Measurements from ENCODE around the gene IGFBP7.

Gene IGFBP7

DNA sequence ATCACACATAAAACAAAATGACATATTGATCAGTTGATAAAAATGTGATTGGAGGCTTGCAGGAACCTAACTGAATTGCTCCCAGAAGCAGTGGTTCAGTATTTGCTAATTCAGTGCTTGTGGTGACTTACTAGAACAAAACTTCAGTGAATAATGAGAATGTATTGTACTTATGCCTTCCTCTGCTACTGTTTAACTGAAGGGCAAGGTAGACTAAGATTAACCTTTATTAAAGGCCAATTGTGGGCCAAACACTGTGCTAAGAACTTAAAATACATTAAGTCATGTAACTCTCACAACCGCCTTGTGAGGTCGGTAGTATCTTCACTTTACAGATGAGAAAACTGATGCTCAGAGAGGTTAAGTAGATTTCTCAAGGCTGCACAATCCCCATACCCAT is 14.9 kb downstream of the IGFBP7 start:
- no peak for DNase-seq (ENCODE audit: low read depth)

DNA sequence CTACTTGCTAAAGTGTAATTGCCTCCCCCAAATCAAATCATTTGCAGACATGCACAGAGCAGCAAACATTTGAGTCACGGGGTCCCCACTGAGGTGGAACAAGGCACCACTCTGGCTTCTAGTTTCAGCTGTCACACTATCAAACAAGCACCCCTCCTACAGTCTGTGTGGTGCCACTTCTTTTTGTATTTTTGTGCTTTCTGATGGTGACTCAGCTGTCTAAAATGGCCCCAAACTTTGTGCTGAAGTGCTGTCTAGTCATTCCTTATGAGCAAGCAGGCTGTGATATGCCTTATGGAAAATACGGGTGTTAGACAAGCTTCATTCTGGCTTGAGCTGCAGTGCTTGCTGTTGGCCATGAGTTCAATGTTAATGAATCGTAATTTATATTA is 15.4 kb downstream of the IGFBP7 start:
- DNase-seq (ENCODE audit: low read depth) = no peak

GRCh38 chr4:57093845-57094831 is 16.0 kb downstream of the IGFBP7 start:
- no peak for DNase-seq (ENCODE audit: low read depth)

DNA sequence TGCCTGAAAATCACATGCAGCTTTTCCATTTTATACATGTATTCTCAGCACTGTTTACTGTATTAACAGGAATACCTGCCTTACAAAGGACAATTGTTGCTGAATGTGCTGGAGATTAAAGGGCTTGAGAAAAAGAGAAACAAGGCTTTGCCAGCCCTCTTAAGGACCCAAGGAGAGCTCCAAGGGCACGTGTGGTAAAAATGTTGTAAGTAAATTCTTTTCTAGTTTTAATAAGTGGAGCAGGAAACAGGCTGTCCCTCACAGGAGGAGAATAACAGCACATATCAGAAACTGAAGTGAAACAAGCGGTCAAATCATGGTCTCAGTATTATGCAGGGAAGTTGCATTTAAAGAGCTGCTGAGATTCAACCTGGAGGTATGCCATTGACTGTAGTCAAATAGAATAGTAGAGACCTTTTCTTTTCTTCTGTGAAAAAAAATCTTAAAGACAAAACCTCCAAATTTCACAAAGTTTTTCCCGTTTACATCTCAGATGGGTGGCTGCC is 18.5 kb downstream of the IGFBP7 start:
- DNase-seq (ENCODE audit: low read depth) = no peak

DNA sequence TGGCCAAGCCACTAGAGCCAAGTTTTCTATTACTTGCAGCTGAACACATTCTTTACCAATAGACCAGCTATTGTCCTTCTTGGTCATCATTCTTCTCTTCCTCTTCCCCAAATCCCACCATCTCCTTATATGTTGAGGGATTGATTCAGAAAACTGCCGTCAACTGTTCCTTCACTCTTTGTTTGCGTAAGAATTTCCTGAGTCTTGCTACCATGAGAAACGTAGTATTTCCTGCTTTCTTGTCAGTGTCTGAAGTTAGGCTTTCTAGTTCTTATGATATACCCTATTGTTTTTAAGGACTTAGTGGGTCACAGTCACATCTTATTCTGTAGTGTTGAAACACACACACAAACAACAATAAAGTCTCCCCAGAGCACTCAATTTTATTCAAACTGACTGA is 20.1 kb downstream of the IGFBP7 start:
- DNase-seq (ENCODE audit: low read depth) = no peak

DNA sequence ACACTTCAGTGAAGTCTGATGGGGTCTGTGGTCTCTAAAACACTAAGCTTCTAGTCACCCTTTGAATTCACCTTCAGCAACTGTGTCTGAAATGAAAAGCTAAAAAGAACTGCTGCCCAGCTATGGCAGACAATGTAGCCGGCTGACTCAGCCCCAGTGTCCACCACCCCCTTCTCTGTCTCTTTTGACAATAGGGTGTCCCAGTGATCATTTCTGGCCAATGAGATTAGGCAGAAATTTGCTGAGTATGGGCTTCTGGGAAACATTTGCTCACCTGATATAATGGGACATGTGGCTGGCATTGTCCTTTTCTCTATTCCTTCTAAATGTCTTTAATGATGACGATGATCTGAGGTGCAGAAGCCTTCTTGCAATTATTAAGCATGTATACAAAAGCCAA is 20.6 kb downstream of the IGFBP7 start:
- DNase-seq (ENCODE audit: low read depth) = no peak

- DNase-seq (ENCODE audit: low read depth) = no peak
Observed at GRCh38 chr4:57086031-57086723, 24.0 kb downstream of the IGFBP7 start.

DNA sequence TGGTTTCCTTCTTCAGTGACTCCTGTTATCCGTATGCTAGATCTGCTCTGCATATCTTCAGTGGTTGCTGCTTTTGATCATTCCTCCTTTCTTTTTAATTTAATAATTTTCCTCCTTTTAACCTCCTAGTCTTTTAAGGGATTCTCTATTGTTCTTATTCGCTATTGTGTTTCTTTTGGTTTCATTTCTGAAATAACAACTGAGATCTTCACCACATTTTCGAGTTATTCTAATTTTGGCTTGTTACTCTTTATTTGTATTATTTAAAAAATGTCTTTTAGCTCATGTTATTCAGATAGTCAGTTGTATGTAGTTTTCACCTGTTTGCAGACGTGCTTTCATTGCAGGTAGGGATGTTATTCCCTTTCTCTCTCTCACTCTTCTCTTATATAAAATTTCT is 24.9 kb downstream of the IGFBP7 start:
- DNase-seq (ENCODE audit: low read depth) = no peak

DNA sequence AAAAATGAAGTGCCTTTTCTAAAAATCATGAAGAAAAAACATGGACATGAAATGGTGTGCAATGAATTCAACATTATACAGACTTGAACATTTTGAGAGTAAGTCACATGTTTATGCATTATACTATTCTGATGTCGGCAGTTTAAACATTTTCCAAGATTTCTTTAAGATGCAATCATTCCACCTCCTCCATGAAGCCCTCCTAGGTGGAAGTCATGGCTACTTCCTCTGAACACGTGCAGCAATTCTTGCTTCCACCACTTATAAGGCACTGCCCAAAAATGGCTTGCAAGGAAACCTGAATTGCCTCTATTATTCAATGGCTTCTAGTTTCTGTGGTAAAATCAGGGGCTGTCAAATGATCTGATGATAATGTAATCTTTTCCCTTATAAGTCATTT is 25.8 kb downstream of the IGFBP7 start:
- no peak for DNase-seq (ENCODE audit: low read depth)

DNA sequence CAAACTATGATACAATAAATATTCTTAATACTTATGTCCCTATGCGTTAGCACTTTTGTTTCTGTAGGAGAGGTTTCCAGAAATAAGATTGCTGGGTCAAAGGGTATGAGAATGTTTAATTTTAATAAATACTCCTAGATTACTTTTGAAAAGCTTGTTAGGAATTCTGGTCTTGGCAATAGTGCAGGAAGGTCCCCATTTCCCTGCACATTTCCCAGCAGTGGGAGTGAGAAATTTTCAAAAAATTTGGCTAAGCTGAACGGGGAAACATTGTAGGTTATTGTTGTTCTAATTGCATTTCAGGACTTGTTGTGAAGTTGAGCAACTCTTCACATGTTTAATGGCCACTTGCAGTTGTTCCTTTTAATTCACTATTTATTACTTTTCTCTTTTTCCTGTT is 27.1 kb downstream of the IGFBP7 start:
- no peak for DNase-seq (ENCODE audit: low read depth)

DNA sequence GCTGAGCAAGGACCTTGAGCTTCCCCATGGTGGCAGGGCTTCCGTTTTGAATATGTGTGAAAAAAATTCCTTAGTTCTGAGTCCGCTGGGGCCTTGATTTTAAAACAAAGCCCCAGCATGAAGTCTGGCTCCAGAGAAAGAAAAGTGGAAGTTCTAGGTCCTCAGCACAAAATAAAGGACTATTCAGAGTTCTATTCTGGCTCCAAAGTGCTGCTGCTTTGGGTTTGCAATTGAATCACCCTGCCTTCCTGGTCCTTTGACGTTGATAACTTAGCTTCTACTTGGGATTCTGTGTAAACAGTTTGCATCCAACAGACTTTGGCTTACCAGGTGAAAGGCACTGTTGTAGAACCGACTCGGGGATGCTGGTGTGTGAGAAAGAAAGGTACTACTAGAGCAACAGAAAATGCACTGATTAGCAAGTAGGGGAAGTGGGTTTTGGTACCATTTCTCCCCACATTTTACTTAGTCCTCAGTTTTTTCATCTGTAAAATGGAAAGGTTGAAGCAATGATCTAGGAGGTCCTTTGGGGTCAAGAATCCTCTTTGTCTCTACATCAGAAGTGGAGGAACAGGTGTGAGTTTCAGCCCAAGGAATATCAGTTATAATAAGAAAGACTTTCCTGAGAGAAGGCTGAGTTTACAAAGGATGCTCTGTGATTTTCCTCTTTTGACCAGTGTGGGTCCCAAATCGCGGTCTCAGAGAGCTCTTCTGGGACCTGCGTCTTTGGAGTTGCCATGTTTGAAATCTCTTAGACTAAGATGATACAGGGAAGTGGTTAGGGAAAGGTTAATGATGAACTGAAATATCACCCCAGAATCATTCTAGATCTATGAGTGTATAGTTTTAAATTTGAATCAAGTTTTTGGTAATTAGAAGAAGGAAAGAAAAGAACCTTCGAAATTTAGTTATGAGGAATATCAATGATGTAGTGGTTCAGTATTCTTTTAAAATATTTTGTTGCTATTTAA is 28.2 kb downstream of the IGFBP7 start:
- DNase-seq (ENCODE audit: low read depth) = no peak

- no peak for DNase-seq (ENCODE audit: low read depth)
Observed at GRCh38 chr4:57080781-57081650, 29.2 kb downstream of the IGFBP7 start.

GRCh38 chr4:57078685-57079521 is 31.3 kb downstream of the IGFBP7 start:
- DNase-seq (ENCODE audit: low read depth) = no peak

DNA sequence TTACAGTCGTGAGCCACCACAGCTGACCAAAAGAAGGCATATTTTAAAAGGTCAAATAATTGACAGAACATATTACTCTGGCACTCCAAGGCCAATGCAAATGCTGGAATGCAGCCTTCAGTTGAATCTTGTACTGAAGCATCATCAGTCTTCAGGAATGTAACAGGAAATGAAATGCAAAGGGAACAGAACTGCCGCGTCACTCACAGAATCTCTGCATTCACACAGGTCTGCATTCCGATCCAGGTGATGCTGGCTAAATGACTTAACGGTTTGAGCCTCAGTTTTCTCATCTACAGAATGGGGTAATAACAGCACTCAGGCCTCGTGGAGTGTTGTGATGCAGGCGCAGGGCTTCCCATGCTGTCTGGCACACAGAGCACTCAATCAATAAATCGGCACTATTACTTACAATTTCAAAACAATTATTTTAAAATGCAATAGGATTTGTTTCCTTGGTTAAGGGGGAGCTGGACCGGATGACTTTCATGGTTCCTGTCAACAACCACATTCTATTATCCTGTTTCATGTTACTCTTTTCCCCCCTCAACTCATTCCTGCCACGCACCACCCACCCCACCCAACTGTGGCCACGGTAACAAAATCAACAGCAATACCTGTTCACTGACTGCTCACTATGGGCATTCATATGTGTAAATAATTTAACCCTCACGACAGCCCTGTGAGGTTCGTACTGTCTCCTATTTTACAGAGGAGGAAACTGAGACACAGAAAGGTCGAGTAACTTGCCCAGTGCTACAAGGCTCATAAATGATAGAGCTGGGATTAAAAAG is 32.4 kb downstream of the IGFBP7 start:
- no peak for DNase-seq (ENCODE audit: low read depth)

DNA sequence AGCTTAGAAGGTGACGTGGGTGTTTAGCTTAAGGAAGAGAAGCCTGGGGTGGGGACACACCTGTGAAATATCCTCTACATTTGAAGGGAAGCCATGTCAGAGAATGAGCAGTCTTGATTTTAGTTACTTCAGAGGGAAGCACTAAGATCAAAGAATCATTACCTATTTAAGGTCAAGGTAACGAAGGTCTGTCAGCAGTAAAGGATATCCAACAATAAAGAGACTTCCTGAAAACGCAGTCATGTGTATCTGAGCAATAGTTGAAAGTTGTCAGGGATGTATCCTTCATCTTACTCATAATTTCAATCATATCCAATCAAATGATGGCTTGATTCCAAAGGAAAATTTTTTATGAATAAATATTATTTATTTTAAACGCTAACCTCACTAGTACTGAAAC is 33.5 kb downstream of the IGFBP7 start:
- no peak for DNase-seq (ENCODE audit: low read depth)

DNA sequence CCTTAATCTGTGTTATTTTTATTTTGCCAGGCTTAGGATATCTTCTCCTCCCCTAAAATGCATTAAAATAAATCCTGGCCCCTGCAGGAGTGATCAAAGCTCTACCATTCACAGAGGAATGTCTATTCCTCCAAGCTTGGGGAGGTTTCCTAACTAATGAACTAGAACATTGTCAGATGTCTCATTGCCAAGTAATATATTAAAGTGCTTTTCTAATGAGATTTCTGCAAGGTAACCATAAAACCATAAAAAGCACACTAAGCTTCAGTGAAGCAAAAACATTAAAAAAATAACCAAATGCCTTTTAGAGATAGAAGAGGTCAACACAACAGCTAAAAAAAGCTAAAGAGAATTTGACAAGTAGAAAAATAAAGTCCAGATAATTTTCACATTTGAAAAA is 34.8 kb downstream of the IGFBP7 start:
- no peak for DNase-seq (ENCODE audit: low read depth)

DNA sequence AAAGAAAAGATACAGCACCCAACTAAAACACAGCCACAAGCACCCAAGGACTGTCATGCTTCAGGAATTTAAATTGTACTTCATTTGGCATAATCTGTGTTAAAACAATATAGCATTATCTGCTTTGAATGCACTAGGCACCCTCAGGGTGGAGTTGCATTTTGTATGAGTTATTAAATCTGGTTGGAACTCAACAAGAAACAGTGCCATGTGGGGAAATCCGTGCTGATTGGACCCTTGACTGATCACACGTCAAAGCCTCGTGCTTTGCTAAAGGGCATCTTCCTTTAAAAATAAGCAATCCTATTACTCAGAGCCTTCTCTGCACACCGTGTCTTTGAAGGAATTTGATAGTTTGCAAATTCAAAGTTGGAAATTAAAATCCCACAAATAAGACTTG is 35.4 kb downstream of the IGFBP7 start:
- DNase-seq (ENCODE audit: low read depth) = no peak

DNA sequence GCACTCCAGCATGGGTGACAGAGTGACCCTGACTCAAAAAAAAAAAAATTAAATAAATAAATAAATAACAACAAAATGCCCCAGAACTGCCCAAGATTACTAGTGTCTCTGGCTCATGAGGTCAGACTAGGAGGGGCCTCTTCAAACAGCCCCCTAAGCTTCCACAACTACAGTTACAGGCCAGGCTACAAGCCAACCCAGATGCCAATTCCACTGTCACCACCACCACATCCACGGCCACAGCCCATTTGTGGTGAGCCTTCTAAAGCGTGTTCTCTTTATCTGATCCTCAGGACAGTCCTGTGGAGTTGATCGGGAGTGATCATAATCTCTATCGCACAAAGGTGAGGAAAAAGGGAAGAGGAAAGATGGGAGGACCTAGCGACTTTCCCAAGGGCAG is 36.6 kb downstream of the IGFBP7 start:
- no peak for DNase-seq (ENCODE audit: low read depth)

DNA sequence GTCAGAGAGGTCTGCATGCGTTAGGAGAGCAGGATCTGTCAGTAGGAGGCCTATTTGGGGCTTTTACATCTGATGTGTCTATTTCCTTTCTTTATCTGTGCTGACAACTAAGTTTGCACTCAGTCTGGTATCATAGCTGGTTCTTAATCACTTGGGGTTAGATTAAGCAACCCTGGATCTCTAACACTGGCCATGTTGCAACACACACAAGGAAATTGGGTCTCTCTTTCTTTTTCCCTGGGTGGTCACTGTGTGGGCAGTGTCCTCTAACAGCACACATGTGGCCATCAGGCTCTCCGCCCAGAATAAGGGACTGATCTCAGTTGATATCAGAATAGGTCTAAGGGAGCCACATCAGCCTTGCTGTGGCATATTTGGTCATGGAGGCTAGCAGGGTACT is 38.9 kb downstream of the IGFBP7 start:
- DNase-seq (ENCODE audit: low read depth) = no peak

All from activated T-helper 9 cell treated with anti-CD3 and anti-CD28 coated beads, Interleukin-2, amount 50 U/mL, for 16 hours (primary cell).